ENCODE results near the gene SPHK2.

SPHK2 gene

DNA sequence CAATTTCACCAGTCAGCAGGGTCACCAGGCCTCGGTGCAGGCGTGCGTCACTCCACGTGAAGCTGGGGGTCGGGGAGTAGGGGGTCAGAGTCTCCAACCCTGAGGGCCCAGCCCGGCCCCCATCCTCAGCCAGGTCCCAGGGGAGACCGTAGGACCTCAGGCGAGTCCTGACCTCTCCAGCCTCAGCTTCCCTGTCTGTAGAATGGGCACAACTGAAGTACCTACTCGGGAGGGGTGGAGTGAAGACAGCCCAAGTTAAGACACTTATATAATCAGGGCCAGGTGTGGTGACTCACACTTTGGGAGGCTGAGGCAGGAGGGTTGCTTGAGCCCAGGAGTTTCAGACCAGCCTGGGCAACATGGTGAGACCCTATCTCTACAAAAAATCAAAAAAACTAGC is 15.5 kb upstream of the SPHK2 start:
- no peak for DNase-seq

GRCh38 chr19:48606463-48607358 is 12.6 kb upstream of the SPHK2 start, which contains the start of gene SPACA4:
Gene SPACA4, plus strand, starts transcription at chr19:48606742. Its CDS starts 237 bp downstream, at chr19:48606979.
- DNase-seq, result no peak

- no peak for DNase-seq
These were observed 11.9 kb upstream of the SPHK2 start for GRCh38 chr19:48607359-48607755.

- DNase-seq, result peak; percentile 69
These were observed 10.5 kb upstream of the SPHK2 start for GRCh38 chr19:48608798-48609263.

DNA sequence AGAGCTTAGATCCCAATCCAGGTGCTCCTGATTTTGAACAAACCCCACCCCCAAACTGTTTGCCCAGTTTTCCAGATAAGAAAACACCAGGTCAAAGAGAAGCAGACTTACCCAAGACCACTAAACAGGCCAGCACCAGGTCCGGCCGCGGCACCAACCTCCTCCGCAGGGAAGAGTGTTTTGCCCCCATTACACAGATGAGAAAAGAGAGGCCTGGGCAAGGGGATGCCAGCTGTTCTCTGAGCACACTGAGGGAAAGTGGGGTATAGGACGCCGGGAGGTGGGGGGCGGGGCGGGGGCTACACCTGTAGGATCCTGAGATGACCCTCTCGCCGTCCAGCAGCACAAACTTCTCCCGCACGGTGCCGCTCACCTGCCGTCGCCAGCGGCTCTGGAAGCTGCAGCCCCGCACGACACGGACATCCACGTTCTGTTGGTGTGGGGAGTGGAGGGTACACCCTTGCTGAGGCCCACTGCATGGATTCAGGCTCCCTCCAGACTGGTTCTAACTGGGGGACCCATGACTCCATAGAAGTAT is 9.7 kb upstream of the SPHK2 start:
- no peak for DNase-seq

DNA sequence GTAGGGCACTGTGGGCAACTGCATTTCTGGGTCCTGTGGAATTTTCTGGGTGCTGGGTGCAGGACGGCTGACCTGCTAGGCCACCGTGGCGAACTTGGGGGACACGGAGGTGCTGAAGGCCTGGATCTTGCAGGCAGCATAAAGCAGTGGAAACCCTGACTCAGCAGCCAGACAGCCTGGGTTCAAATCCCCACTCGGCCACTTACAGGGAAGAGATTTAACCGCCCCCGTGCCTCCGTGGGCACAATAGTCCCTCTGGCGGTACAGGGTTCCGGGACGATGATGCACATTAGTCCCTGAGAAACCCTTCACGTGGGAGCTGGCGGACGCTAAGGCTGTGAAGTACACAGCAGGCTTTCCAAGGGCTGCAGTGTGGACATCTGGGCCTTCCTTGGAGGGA is 7.4 kb upstream of the SPHK2 start:
- DNase-seq, result no peak

GRCh38 chr19:48613024-48613851 is 6.1 kb upstream of the SPHK2 start:
- no peak for DNase-seq

DNA sequence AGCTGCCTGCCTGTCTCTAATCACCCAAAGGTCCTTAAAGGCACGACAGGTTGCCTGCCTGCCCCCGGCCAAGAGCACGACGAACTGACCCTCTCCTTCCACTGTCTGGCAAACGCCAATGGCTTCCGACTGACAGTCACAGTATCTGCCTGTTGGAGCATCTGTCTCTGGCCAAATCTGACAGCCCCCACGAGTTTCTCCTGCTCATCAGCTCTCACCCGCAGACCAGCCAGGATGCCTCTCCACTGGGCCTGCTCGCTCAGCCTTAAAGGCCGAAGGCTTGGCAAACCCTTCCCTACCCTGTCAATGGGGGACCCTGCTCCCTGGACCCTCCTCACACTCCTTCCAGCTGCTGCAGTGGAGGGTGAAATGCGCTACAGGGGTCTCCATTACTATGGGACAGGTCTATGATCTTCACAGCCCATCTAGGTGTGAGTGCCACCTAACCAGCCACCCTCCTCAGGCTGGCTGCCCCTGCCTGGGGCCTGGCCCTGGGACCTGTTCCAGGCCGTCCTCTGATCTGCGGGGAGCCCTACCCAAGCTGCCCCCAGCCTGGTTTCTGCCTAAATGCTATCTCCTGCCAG is 5.4 kb upstream of the SPHK2 start:
- no peak for DNase-seq

DNA sequence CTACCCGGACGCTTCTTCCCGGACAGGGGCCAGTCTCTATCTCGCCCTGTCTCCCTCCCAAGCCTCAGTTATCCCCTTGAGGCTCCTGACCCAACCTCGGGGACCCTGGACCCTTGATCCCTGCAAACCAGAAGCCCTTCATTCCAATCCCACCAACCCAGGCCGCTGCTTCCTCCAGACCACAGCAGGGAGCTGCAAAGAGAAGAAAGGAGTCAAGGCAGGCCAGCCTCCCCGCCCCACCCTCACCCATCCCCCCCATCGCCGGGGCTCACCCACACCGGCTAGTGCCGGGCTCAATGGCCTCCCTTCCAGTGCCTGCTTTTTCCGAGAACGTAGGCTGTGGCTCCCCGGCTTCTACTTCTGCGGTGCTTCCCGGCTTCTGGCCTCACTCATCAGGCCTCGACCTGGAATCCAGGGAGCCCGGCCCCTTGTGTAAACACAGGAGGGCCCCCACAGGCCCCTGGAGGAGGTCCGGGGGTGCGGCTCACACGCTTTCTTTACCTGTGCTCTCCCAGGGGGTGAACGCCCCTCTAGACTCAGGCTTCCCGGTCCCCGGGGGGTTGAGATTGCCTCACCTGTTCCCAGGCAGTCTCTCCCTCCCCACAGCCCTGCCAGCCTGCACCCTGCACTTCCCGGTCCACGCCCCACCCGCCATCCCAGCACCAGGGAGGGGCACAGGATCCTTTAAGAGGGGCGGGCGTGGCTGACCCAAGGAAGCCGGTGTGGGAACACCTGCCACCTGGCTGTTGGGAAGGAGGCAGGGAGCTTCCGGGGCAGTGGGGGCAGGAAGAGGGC is 4.7 kb upstream of the SPHK2 start, which contains the start of gene FAM83E:
Gene FAM83E (minus strand): TSS at position 641 of the 795 bp plus-strand sequence. CDS start 1,704 bp downstream, outside the sequence.
- no peak for DNase-seq

DNA sequence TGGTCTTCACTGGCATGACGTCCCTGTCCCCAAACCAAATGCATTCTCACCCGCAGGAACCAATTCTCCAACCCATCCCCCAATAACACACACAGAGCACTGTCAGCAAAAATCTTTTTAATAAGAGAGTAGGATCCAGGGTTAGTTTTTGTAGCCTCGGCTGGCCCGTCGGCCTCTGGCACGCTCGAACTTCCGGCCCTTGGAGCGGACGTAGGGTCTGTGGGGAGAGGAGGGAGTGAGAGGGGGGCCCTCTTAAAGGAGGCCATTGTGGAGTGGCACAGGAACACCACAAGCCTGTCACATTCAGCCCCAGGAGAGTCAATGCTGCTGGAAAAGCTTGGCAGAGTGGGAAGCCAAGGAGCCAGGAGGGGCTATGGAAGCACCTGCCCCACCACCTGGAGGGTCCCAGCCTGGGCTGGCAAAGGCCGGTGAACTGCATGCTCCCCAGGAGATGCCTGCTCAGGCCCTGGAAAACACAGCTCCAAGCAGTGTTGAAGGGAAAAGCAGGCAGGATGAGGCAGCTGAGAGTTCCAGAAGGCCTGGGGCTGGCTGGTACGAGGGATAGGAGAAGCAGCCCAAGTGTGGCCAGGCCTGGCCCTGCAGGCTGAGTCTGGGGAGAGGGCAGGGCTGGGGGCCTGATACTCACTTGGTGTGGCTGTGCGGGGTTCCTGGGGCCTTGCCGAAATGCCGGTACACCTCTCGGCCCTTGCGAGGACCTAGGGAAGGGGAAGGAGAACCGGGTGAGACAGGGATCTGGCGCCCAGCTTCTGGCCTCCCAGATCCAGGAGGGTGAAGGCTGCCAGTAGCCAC is 3.9 kb upstream of the SPHK2 start:
- DNase-seq, result no peak

DNA sequence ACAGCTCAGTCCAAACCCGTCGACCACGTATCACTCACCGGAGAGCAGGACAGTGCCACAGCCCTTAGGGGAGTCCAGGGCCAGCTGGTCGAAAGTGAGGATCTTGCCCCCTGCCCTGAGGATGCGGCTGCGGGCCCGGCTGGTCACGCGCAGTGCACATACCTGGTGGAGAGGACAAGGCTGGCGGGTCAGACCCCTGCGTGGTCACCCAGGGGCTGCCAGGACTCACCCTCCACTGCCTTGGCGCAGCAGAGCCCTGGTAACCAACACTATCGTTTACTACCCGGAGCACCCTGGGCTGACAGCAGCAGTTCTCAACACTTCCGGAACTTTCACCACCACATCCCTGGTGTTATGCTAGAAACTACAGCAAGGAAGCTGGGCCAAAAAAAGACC is 3.3 kb upstream of the SPHK2 start:
- no peak for DNase-seq

DNA sequence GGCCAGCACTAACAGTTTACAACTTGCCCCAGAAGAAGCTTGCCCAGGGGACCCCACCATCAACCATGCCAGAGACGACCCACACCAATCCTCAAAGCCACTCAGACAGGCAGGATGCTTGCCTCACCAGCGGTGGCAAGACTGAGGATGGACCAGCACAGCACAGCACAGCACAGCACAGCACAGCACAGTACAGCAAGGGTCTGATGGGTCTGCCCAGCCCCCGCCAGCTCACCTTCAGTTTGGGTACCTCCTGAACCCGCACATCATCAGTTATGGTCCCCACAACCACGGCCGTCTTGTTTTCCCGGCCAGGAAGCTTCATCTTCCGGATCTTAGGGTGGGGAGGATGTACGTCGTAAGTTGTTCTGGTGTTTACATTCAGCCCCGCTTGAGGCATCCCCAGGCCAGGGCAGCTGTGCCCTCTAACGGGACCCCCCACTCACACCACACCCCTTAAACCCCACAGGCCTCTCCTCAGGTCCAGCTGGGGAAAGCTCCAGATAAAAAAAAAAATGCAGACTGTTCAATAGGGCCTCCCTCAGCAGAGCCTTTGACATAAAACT is 2.7 kb upstream of the SPHK2 start:
- no peak for DNase-seq

- no peak for DNase-seq
These were observed 2.0 kb upstream of the SPHK2 start for GRCh38 chr19:48617146-48617937.

- DNase-seq, result no peak
These were observed 909 bp upstream of the SPHK2 start for GRCh38 chr19:48618278-48618915.

DNA sequence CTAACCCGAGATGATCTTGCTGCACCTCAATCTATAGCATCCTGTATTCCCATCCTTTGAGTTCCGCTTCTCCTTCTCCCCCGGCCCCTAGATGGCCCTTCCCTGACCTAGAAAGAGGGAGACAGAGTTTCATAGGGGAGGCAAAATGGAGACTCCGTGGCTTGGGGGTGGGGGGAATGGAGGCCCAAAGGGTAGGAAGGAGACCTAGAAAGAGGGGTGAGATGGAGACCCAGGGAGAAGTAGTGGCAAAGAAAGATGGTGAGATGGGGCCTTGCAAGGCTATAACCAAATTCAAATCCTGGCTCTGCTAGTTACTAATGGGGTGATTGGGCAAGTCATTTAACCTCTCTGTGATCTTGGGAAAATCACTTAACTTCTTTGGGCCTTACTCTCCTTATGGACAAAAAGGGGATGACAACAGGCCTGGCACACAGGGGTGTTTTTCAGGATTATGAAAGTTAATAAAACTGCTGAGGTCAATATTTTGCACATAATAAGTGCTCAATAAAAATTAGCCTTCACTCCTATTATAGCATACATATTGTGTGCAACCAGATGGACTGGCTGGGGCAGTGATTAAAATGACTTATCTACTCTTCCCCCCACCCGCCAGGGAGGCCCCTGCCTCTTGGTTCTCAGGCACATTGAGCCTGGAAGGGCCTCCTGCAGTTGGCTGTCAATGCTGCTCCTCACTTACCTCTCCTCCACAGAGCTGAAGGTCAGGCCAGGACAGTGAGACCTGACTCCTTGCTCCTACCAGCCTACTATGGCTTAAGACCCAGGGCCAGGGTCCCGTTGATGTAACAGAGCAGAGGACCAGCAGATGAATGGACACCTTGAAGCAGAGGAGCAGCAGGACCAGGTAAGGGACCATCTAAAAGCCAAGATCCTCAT is 633 bp downstream of the SPHK2 start:
- no peak for DNase-seq

- DNase-seq, result no peak
These were observed 4.3 kb downstream of the SPHK2 start for GRCh38 chr19:48623556-48624066.

GRCh38 chr19:48624067-48624594 is 4.8 kb downstream of the SPHK2 start:
- DNase-seq, result peak; percentile 98
